ENCODE results near the gene MANF. TPM values are rescaled to one million over a fixed set of nuclear protein-coding genes. Genes with fewer than 3 reads are reported as not detected.

Gene MANF
- total RNA-seq, 2 experiments from 2014 or later, result 124 to 129 TPM

GRCh38 chr3:51391075-51391565, 6.0 kb downstream of the MANF start, which contains the start of gene RBM15B:
Gene RBM15B, plus strand, starts transcription at chr3:51391285. Its CDS starts 115 bp downstream, at chr3:51391400.
- H3K27ac Mint-ChIP-seq, result peak within 1 kb of the TSS; percentile 89
- peaks cover 64% of the 10 kb centered on the region for H3K36me3 Mint-ChIP-seq (ENCODE audit: low read depth)
- H3K4me3 Mint-ChIP-seq, result peak within 1 kb of the TSS; percentile 81
- DNase-seq (peak; percentile 99), ATAC-seq (peak; percentile 96)
- ChIA-PET POLR2A (no interaction called here), CTCF (interaction anchor here (3.0 kb wide), 1 partner anchor 109 kb away, joined by 19 read pairs; the partner anchor contains the start of gene DCAF1)
- no peaks in the 10 kb centered on the region for H3K9me3 Mint-ChIP-seq (ENCODE audit: low read depth)
- intact Hi-C loops (cut with DNase I, micrococcal nuclease), result loop anchor here (1.0 to 10.0 kb wide), 11 partner anchors 43 to 1314 kb away; partner anchors contain the start of genes ABHD14A (in 1 of the 2), ABHD14B (in 1 of the 2), DUSP7 (in 1 of the 2) and GLT8D1 (in 1 of the 2)
- H3K4me1 Mint-ChIP-seq, result peaks cover 70% of the 10 kb centered on the region
- H3K27me3 Mint-ChIP-seq, result no peaks in the 10 kb centered on the region

- ATAC-seq (peak; percentile 4), DNase-seq (peak; percentile 64)
- ChIA-PET CTCF (interaction anchor here (1.4 kb wide), 1 partner anchor 109 kb away, joined by 4 read pairs; no protein-coding TSS in a partner anchor), POLR2A (no interaction called here)
- Mint-ChIP-seq H3K9me3 (ENCODE audit: low read depth) (no peaks in the 10 kb centered on the region), H3K27ac (peak overlapping the region; percentile 89), H3K27me3 (no peaks in the 10 kb centered on the region), H3K36me3 (ENCODE audit: low read depth) (peaks cover 59% of the 10 kb centered on the region), H3K4me1 (peaks cover 70% of the 10 kb centered on the region), H3K4me3 (peak overlapping the region; percentile 81)
- intact Hi-C loops (cut with DNase I, micrococcal nuclease), result loop anchor here (1.0 to 10.0 kb wide), 11 partner anchors 43 to 1314 kb away; partner anchors contain the start of genes ABHD14A (in 1 of the 2), ABHD14B (in 1 of the 2), DUSP7 (in 1 of the 2) and GLT8D1 (in 1 of the 2)
These were observed 6.7 kb downstream of the MANF start for GRCh38 chr3:51391566-51392354.

DNA sequence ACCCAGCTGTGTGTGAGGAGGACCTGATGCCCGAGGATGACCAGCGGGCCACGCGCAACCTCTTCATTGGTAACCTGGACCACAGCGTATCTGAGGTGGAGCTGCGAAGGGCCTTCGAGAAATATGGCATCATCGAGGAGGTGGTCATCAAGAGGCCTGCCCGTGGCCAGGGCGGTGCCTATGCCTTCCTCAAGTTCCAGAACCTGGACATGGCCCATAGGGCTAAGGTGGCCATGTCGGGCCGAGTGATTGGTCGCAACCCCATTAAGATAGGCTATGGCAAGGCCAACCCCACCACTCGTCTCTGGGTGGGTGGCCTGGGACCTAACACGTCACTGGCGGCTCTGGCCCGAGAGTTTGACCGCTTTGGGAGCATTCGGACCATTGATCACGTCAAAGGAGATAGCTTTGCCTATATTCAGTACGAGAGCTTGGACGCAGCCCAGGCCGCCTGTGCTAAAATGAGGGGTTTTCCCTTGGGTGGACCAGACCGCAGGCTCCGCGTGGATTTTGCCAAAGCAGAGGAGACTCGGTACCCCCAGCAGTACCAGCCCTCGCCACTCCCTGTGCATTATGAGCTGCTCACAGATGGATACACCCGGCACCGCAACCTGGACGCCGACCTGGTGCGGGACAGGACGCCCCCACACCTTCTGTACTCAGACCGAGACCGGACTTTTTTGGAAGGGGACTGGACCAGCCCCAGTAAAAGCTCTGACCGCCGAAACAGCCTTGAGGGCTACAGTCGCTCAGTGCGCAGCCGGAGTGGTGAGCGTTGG, 7.5 kb downstream of the MANF start:
- ChIA-PET POLR2A (interaction anchor here (1.5 kb wide), 1 partner anchor 8 kb away, joined by 3 read pairs; the partner anchor contains the start of gene MANF), CTCF (interaction anchor here (0.6 to 1.4 kb wide), 4 partner anchors 12 to 781 kb away, joined by 3 to 5 read pairs (median 4); partner anchors contain the start of gene CISH)
- Mint-ChIP-seq H3K27me3 (no peaks in the 10 kb centered on the region), H3K27ac (peak overlapping the region; percentile 67), H3K4me1 (peaks cover 66% of the 10 kb centered on the region), H3K36me3 (ENCODE audit: low read depth) (peaks cover 54% of the 10 kb centered on the region), H3K4me3 (peak overlapping the region; percentile 81), H3K9me3 (ENCODE audit: low read depth) (no peaks in the 10 kb centered on the region)
- intact Hi-C loops (cut with DNase I, micrococcal nuclease), result loop anchor here in 1 of 2 experiments (5.0 to 10.0 kb wide), 3 partner anchors 582 to 895 kb away; partner anchors contain the start of genes ABHD14A, ABHD14B, DUSP7 and GLYCTK
- DNase-seq, result no peak
- no peak for ATAC-seq

- ChIA-PET POLR2A (interaction anchor here (1.5 kb wide), 1 partner anchor 8 kb away, joined by 3 read pairs; the partner anchor contains the start of gene MANF), CTCF (interaction anchor here (0.6 to 1.4 kb wide), 4 partner anchors 11 to 781 kb away, joined by 3 to 5 read pairs (median 4); partner anchors contain the start of gene CISH)
- DNase-seq, result no peak
- H3K4me3 Mint-ChIP-seq, result peak overlapping the region; percentile 81
- no peaks in the 10 kb centered on the region for H3K9me3 Mint-ChIP-seq (ENCODE audit: low read depth)
- intact Hi-C loops (cut with DNase I, micrococcal nuclease), result loop anchor here in 1 of 2 experiments (5.0 to 10.0 kb wide), 3 partner anchors 582 to 894 kb away; partner anchors contain the start of genes ABHD14A, ABHD14B, DUSP7 and GLYCTK
- no peak for ATAC-seq
- no peaks in the 10 kb centered on the region for H3K27me3 Mint-ChIP-seq
- H3K4me1 Mint-ChIP-seq, result peaks cover 61% of the 10 kb centered on the region
- H3K27ac Mint-ChIP-seq, result no peak overlapping the region
- H3K36me3 Mint-ChIP-seq (ENCODE audit: low read depth), result peaks cover 48% of the 10 kb centered on the region
These were observed 8.0 kb downstream of the MANF start for GRCh38 chr3:51393134-51393495.

DNA sequence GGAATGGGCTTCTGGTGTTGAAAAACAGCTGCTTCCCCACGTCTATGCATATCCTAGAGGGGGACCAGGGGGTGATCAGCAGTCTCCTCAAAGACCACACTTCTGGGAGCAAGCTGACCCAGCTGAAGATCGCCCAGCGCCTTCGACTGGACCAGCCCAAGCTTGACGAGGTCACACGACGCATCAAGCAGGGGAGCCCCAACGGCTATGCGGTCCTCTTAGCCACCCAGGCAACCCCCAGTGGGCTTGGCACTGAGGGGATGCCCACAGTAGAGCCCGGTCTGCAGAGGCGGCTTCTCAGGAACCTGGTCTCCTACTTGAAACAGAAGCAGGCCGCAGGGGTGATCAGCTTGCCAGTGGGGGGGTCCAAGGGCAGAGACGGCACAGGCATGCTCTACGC, 8.5 kb downstream of the MANF start:
- Mint-ChIP-seq H3K36me3 (ENCODE audit: low read depth) (peaks cover 43% of the 10 kb centered on the region), H3K9me3 (ENCODE audit: low read depth) (no peaks in the 10 kb centered on the region), H3K27ac (peak overlapping the region; percentile 64), H3K27me3 (no peaks in the 10 kb centered on the region), H3K4me3 (no peak overlapping the region), H3K4me1 (peaks cover 60% of the 10 kb centered on the region)
- DNase-seq, result no peak
- no peak for ATAC-seq
- intact Hi-C loops (cut with DNase I, micrococcal nuclease), result loop anchor here in 1 of 2 experiments (5.0 to 10.0 kb wide), 3 partner anchors 581 to 894 kb away; partner anchors contain the start of genes ABHD14A, ABHD14B, DUSP7 and GLYCTK
- POLR2A ChIA-PET, result interaction anchor here (1.5 kb wide), 1 partner anchor 9 kb away, joined by 3 read pairs; the partner anchor contains the start of gene MANF
- CTCF ChIA-PET, result interaction anchor here (0.6 to 1.4 kb wide), 4 partner anchors 11 to 105 kb away, joined by 3 to 8 read pairs (median 4); no protein-coding TSS in a partner anchor

GRCh38 chr3:51394541-51394940, 9.4 kb downstream of the MANF start:
- CTCF ChIA-PET, result interaction anchor here (1.2 to 1.4 kb wide), 2 partner anchors 13 to 16 kb away, joined by 3 to 8 read pairs; no protein-coding TSS in a partner anchor
- Mint-ChIP-seq H3K27ac (peak overlapping the region; percentile 64), H3K9me3 (ENCODE audit: low read depth) (no peaks in the 10 kb centered on the region), H3K36me3 (ENCODE audit: low read depth) (peaks cover 38% of the 10 kb centered on the region), H3K27me3 (no peaks in the 10 kb centered on the region), H3K4me3 (peak overlapping the region; percentile 0), H3K4me1 (peaks cover 52% of the 10 kb centered on the region)
- DNase-seq (no peak), ATAC-seq (no peak)
- POLR2A ChIA-PET, result interaction anchor here (1.5 kb wide), 1 partner anchor 10 kb away, joined by 3 read pairs; the partner anchor contains the start of gene MANF
- intact Hi-C loops (cut with DNase I, micrococcal nuclease), result loop anchor here in 1 of 2 experiments (5.0 to 10.0 kb wide), 3 partner anchors 580 to 893 kb away; partner anchors contain the start of genes ABHD14A, ABHD14B, DUSP7 and GLYCTK

GRCh38 chr3:51395493-51396213, 10.6 kb downstream of the MANF start:
- intact Hi-C loops (cut with DNase I, micrococcal nuclease), result loop anchor here in 1 of 2 experiments (10.0 kb wide), 1 partner anchor 579 kb away; the partner anchor contains the start of genes ABHD14A and ABHD14B
- H3K36me3 Mint-ChIP-seq (ENCODE audit: low read depth), result peaks cover 40% of the 10 kb centered on the region
- no peak overlapping the region for H3K4me3 Mint-ChIP-seq
- ATAC-seq, result no peak
- H3K27me3 Mint-ChIP-seq, result no peaks in the 10 kb centered on the region
- H3K9me3 Mint-ChIP-seq (ENCODE audit: low read depth), result no peaks in the 10 kb centered on the region
- ChIA-PET CTCF (interaction anchor here (1.3 to 1.4 kb wide), 3 partner anchors 14 to 70 kb away, joined by 3 to 4 read pairs (median 4); no protein-coding TSS in a partner anchor), POLR2A (no interaction called here)
- DNase-seq, result no peak
- peak overlapping the region; percentile 64 for H3K27ac Mint-ChIP-seq
- peaks cover 41% of the 10 kb centered on the region for H3K4me1 Mint-ChIP-seq

DNA sequence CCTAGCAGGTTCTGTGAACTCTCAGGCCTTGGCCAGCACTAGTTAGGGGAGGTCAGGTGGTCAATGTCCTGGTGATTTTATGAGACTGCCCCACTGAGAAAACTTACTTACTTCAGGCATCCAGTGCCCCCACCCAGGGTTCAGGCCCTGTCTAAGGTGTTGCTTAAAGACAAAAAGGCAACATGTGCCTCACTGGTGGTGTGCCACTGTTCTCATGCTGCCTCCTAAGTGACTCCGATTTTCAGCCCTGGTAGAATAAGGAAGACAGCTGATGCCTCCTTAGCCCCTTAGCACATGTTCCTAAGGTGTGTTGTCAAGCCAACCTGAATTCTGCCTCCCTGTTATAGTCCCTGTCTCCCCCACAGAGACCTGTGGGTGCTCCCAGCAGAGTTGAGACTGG, 11.3 kb downstream of the MANF start:
- POLR2A ChIA-PET, result no interaction called here
- DNase-seq, result no peak
- no peak for ATAC-seq
- Mint-ChIP-seq H3K27me3 (no peaks in the 10 kb centered on the region), H3K4me3 (no peak overlapping the region), H3K36me3 (ENCODE audit: low read depth) (peaks cover 40% of the 10 kb centered on the region), H3K27ac (peak overlapping the region; percentile 56), H3K9me3 (ENCODE audit: low read depth) (no peaks in the 10 kb centered on the region), H3K4me1 (peaks cover 40% of the 10 kb centered on the region)
- intact Hi-C loops (cut with DNase I, micrococcal nuclease), result loop anchor here in 1 of 2 experiments (10.0 kb wide), 1 partner anchor 578 kb away; the partner anchor contains the start of genes ABHD14A and ABHD14B
- CTCF ChIA-PET, result interaction anchor here (1.1 to 1.4 kb wide), 4 partner anchors 14 to 103 kb away, joined by 3 to 4 read pairs (median 4); partner anchors contain the start of gene DCAF1

- POLR2A ChIA-PET, result no interaction called here
- intact Hi-C loops (cut with DNase I, micrococcal nuclease), result loop anchor here in 1 of 2 experiments (10.0 kb wide), 1 partner anchor 577 kb away; the partner anchor contains the start of genes ABHD14A and ABHD14B
These were observed 12.3 kb downstream of the MANF start for GRCh38 chr3:51397392-51397791.

More at GRCh38 chr3:51397392-51397791, 12.3 kb downstream of the MANF start:
- no peak overlapping the region for H3K4me3 Mint-ChIP-seq
- ATAC-seq (no peak), DNase-seq (no peak)
- H3K36me3 Mint-ChIP-seq (ENCODE audit: low read depth), result peaks cover 41% of the 10 kb centered on the region
- peaks cover 38% of the 10 kb centered on the region for H3K4me1 Mint-ChIP-seq
- H3K9me3 Mint-ChIP-seq (ENCODE audit: low read depth), result no peaks in the 10 kb centered on the region
- CTCF ChIA-PET, result interaction anchor here (0.6 to 1.3 kb wide), 6 partner anchors 43 to 1176 kb away, joined by 3 to 4 read pairs (median 3); partner anchors contain the start of gene DCAF1
- H3K27ac Mint-ChIP-seq, result peak overlapping the region; percentile 24
- no peaks in the 10 kb centered on the region for H3K27me3 Mint-ChIP-seq

All from activated CD4-positive, alpha-beta T cell treated with anti-CD3 and anti-CD28 coated beads for 36 hours (primary cell).